Measurements from ENCODE around the gene PSME2.
A peak's percentile ranks its signal among the peaks of the same experiment; 100 is the strongest.

The PSME2 gene

GRCh38 chr14:24150993-24151392 is 4.6 kb upstream of the PSME2 start:
- no peak for DNase-seq

GRCh38 chr14:24150567-24150966 is 4.2 kb upstream of the PSME2 start:
- no peak for DNase-seq

- no peak for DNase-seq
These were observed 3.7 kb upstream of the PSME2 start for GRCh38 chr14:24150061-24150460.

GRCh38 chr14:24149302-24149969 is 3.0 kb upstream of the PSME2 start:
- DNase-seq: no peak

- no peak for DNase-seq
These were observed 1.5 kb upstream of the PSME2 start for GRCh38 chr14:24147761-24148428.

- peak; percentile 99 for DNase-seq
These were observed 759 bp upstream of the PSME2 start, which contains the start of gene RNF31 for GRCh38 chr14:24146978-24147760. TSS of gene RNF31 (plus strand) at chr14:24147498. CDS start at chr14:24147699, 201 bp downstream.

- peak; percentile 87 for DNase-seq
These were observed 539 bp downstream of the PSME2 start for GRCh38 chr14:24145690-24146452.

GRCh38 chr14:24145219-24145618 is 1.2 kb downstream of the PSME2 start:
- no peak for DNase-seq

- DNase-seq: no peak
These were observed 2.0 kb downstream of the PSME2 start for GRCh38 chr14:24144451-24144850.

- DNase-seq: peak; percentile 12
These were observed 2.9 kb downstream of the PSME2 start for GRCh38 chr14:24143511-24143910.

GRCh38 chr14:24141097-24141880 is 5.1 kb downstream of the PSME2 start, which contains the start of gene EMC9:
TSS of gene EMC9 (minus strand) at chr14:24141591. CDS start at chr14:24141304, 287 bp downstream.
- DNase-seq: peak; percentile 100

- DNase-seq: no peak
These were observed 7.0 kb downstream of the PSME2 start for GRCh38 chr14:24139272-24139934.

- DNase-seq: no peak
These were observed 7.8 kb downstream of the PSME2 start for GRCh38 chr14:24138396-24139271.

GRCh38 chr14:24137529-24138395 is 8.6 kb downstream of the PSME2 start:
- peak; percentile 11 for DNase-seq

GRCh38 chr14:24136684-24137528 is 9.5 kb downstream of the PSME2 start:
- no peak for DNase-seq

GRCh38 chr14:24135834-24136683 is 10.4 kb downstream of the PSME2 start, which contains the start of gene PSME1:
TSS of gene PSME1 (plus strand) at chr14:24136194. CDS start at chr14:24136263, 69 bp downstream.
- DNase-seq: peak; percentile 93

- no peak for DNase-seq
These were observed 10.9 kb downstream of the PSME2 start for GRCh38 chr14:24135584-24135833.

GRCh38 chr14:24133735-24134134 is 12.7 kb downstream of the PSME2 start:
- no peak for DNase-seq

Measured in inflammatory macrophage treated with lipopolysaccharide for 4 hours (primary cell).